B cell (primary cell): ENCODE data around the gene SLC66A1.
"Not testable (repeated sequence)": the region's sequence is repeated elsewhere in the genome, so short reads cannot be mapped to it uniquely, and the experiment has no call there.

ENCODE experiments used
- EZH2 ChIP-seq: IDR thresholded peaks from 2 replicates; pipeline ENCODE4 v1.6.1; 2012; ENCODE audit warnings: borderline replicate concordance, low read depth, mild to moderate bottlenecking, moderate library complexity, low read length; ENCODE audit not compliant: insufficient read depth, poor library complexity, severe bottlenecking
- TF ChIP-seq, protein P1 (sequence below): fragments of 200-600 bp; IDR thresholded peaks from one replicate; pipeline ENCODE4 v1.8.0; 2022; ENCODE audit warnings: antibody characterized with exemption, mild to moderate bottlenecking

- TF ChIP-seq, protein P1, sequence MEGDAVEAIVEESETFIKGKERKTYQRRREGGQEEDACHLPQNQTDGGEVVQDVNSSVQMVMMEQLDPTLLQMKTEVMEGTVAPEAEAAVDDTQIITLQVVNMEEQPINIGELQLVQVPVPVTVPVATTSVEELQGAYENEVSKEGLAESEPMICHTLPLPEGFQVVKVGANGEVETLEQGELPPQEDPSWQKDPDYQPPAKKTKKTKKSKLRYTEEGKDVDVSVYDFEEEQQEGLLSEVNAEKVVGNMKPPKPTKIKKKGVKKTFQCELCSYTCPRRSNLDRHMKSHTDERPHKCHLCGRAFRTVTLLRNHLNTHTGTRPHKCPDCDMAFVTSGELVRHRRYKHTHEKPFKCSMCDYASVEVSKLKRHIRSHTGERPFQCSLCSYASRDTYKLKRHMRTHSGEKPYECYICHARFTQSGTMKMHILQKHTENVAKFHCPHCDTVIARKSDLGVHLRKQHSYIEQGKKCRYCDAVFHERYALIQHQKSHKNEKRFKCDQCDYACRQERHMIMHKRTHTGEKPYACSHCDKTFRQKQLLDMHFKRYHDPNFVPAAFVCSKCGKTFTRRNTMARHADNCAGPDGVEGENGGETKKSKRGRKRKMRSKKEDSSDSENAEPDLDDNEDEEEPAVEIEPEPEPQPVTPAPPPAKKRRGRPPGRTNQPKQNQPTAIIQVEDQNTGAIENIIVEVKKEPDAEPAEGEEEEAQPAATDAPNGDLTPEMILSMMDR, result not testable (repeated sequence)
- TF ChIP-seq EZH2, result not testable (repeated sequence)
Observed at GRCh38 chr1:19270343-19270730, 41.8 kb upstream of the SLC66A1 start.
